ENCODE data around the gene AADACL2. TPM values are rescaled to one million over a fixed set of nuclear protein-coding genes. Genes with fewer than 3 reads are reported as not detected.

The AADACL2 gene, protein sequence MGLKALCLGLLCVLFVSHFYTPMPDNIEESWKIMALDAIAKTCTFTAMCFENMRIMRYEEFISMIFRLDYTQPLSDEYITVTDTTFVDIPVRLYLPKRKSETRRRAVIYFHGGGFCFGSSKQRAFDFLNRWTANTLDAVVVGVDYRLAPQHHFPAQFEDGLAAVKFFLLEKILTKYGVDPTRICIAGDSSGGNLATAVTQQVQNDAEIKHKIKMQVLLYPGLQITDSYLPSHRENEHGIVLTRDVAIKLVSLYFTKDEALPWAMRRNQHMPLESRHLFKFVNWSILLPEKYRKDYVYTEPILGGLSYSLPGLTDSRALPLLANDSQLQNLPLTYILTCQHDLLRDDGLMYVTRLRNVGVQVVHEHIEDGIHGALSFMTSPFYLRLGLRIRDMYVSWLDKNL
- not detected for total RNA-seq

DNA sequence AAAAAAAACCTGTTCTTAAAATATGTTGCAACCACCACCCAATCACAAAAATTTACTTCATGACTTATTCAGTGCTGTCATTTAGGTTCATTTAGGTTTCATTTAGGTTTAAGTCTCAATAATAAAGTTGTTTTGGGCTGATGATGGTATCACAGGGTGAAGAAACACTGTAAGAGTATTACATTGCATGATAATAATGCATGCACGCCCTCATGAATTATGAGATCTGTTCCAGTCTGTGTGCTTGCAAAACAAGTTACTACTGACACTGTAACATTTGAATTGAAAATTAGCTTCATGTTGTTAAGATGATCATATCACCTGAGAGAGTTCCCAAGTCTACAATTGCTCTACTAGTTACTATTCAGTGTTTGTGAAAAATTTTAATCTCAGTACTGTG, at the start of gene AADACL2:
Gene AADACL2, plus strand, starts transcription at position 315 of the 400 bp plus-strand sequence. CDS start 109 bp downstream, outside the sequence.
- no peaks in the 10 kb centered on the region for H3K27me3 ChIP-seq (replicated peaks; ENCODE audit: insufficient read depth)
- ATAC-seq (ENCODE audit: insufficient number of reproducible peaks, low FRiP score, low read depth) (no peak), DNase-seq (ENCODE audit: low spot score) (no peak)

DNA sequence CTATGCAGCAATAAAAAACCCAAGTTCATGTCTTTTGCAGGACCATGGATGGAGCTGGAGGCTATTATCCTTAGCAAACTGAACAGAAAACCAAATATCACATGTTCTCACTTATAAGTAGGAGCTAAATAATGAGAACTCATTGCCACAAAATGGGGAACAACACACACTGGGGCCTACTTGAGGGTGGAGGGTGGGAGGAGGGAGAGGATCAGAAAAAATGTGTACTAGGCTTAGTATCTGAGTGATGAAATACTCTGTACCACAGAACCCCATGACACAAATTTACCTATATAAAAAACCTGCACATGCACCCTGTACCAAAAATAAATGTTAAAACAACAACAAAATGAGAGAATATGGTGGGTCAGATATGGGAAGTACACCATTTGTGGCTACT, 49.6 kb upstream of the AADACL2 start:
- no peaks in the 10 kb centered on the region for H3K27me3 ChIP-seq (replicated peaks; ENCODE audit: insufficient read depth)
- ATAC-seq (ENCODE audit: insufficient number of reproducible peaks, low FRiP score, low read depth), result no peak
- no peak overlapping the region for H3K27ac ChIP-seq
- DNase-seq (ENCODE audit: low spot score), result no peak
- TF ChIP-seq, protein P1, sequence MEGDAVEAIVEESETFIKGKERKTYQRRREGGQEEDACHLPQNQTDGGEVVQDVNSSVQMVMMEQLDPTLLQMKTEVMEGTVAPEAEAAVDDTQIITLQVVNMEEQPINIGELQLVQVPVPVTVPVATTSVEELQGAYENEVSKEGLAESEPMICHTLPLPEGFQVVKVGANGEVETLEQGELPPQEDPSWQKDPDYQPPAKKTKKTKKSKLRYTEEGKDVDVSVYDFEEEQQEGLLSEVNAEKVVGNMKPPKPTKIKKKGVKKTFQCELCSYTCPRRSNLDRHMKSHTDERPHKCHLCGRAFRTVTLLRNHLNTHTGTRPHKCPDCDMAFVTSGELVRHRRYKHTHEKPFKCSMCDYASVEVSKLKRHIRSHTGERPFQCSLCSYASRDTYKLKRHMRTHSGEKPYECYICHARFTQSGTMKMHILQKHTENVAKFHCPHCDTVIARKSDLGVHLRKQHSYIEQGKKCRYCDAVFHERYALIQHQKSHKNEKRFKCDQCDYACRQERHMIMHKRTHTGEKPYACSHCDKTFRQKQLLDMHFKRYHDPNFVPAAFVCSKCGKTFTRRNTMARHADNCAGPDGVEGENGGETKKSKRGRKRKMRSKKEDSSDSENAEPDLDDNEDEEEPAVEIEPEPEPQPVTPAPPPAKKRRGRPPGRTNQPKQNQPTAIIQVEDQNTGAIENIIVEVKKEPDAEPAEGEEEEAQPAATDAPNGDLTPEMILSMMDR (IDR thresholded peaks at IDR 0.05), result no peak
- H3K9me3 ChIP-seq, result no peaks in the 10 kb centered on the region
- no peak overlapping the region for H3K4me3 ChIP-seq
- H3K4me1 ChIP-seq (ENCODE audit: control insufficient read depth in 1 of 2, low read depth in 2 of 2), result peaks cover 7 to 16% of the 10 kb centered on the region in 2 donors
- H3K36me3 ChIP-seq, result no peaks in the 10 kb centered on the region

More for the DNA sequence above, at the start of gene AADACL2:
- Histone ChIP-seq H3K27ac (no peak within 1 kb of the TSS), H3K36me3 (no peaks in the 10 kb centered on the region), H3K4me3 (no peak within 1 kb of the TSS), H3K9me3 (no peaks in the 10 kb centered on the region), H3K4me1 (ENCODE audit: control insufficient read depth in 1 of 2, low read depth in 2 of 2) (no peaks in the 10 kb centered on the region)
- TF ChIP-seq, protein P1 (IDR thresholded peaks at IDR 0.05), result no peak

DNA sequence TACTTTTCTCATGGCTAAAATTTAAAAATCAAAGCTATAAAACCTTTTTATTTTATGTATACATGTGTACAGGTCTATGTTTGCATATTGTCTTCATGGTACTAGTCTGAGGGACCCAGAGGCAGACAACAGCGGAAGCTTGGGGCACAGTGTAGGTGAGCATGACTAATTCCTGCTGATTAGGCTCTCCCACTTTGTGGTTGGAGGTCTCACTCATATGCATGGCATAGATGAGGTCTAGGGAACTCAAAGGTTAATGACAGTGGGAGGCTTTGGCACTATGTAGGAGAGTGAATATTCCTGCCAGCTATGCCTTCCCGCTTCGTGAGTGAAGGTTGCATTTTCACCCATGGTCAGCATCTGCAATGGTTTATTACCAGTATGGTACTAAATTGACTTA, 47.5 kb upstream of the AADACL2 start:
- no peak overlapping the region for H3K27ac ChIP-seq
- peaks cover 14 to 26% of the 10 kb centered on the region in 2 donors for H3K4me1 ChIP-seq (ENCODE audit: control insufficient read depth in 1 of 2, low read depth in 2 of 2)
- no peak overlapping the region for H3K4me3 ChIP-seq
- H3K36me3 ChIP-seq, result no peaks in the 10 kb centered on the region
- DNase-seq (ENCODE audit: low spot score), result no peak
- no peaks in the 10 kb centered on the region for H3K27me3 ChIP-seq (replicated peaks; ENCODE audit: insufficient read depth)
- H3K9me3 ChIP-seq, result no peaks in the 10 kb centered on the region
- no peak for ATAC-seq (ENCODE audit: insufficient number of reproducible peaks, low FRiP score, low read depth)
- TF ChIP-seq, protein P1 (IDR thresholded peaks at IDR 0.05), result no peak

DNA sequence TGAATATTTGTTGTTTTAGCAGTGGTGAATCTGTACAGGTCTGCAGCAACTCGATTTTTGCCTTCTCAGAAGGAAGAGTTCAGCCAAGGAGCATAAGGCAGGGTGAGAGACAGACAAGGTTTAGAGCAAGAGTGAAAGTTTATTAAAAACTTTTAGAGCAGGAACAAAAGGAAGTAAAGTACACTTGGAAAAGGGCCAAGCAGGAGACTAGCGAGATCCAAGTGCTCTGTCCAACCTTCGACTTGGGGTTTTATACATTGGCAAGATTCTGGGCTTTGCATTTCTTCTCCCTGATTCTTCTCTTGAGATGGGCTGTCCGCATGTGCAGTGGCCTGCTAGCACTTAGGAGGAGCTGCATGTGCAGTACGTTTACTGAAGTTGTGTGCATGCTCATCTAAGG, 46.7 kb upstream of the AADACL2 start:
- DNase-seq (ENCODE audit: low spot score), result no peak
- Histone ChIP-seq H3K4me1 (ENCODE audit: control insufficient read depth in 1 of 2, low read depth in 2 of 2) (peaks cover 14 to 26% of the 10 kb centered on the region in 2 donors), H3K36me3 (no peaks in the 10 kb centered on the region), H3K27me3 (replicated peaks; ENCODE audit: insufficient read depth) (no peaks in the 10 kb centered on the region), H3K4me3 (no peak overlapping the region), H3K9me3 (no peaks in the 10 kb centered on the region), H3K27ac (no peak overlapping the region)
- TF ChIP-seq, protein P1 (IDR thresholded peaks at IDR 0.05), result no peak
- no peak for ATAC-seq (ENCODE audit: insufficient number of reproducible peaks, low FRiP score, low read depth)

DNA sequence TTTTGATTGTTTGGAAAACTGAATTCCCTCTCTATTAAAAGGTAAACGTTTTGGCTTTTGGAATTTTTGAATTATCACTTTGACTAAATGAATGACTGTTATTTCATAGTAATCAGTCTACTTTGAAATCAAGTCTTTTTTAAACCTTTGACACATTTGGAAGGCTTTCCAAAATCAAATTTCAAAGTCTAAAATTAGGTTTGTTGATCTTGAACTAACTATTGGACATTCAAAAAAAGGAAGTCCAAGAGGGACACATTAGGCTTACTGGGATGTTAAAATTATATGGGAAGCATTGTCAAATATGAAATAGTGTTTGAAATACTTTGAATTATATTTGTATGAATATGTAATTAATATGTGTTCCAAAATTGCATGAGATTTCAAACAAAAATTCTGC, 45.2 kb upstream of the AADACL2 start:
- Histone ChIP-seq H3K27ac (no peak overlapping the region), H3K27me3 (replicated peaks; ENCODE audit: insufficient read depth) (no peaks in the 10 kb centered on the region), H3K4me3 (no peak overlapping the region), H3K9me3 (no peaks in the 10 kb centered on the region), H3K36me3 (no peaks in the 10 kb centered on the region), H3K4me1 (ENCODE audit: control insufficient read depth in 1 of 2, low read depth in 2 of 2) (peaks cover 14 to 26% of the 10 kb centered on the region in 2 donors)
- DNase-seq (ENCODE audit: low spot score), result no peak
- TF ChIP-seq, protein P1 (IDR thresholded peaks at IDR 0.05), result no peak
- no peak for ATAC-seq (ENCODE audit: insufficient number of reproducible peaks, low FRiP score, low read depth)

Data from thoracic aorta (tissue), 2 donors.